Esophagus squamous epithelium (tissue), 4 donors: ENCODE data around the gene NOXA1.

Experiments
- POLR2A ChIP-seq, 4 donors: fragments of 450-650 bp; IDR thresholded peaks; one replicate each; pipeline ENCODE4 v1.6.1; 2017; ENCODE audit warnings: antibody characterized with exemption in 4 of 4, mild to moderate bottlenecking in 4 of 4, moderate library complexity in 3 of 4
- TF ChIP-seq, protein P1 (sequence below), 6 experiments: fragments of 450-650 bp in 4 of 6; fragments of 200-600 bp in 2 of 6; sonication (generic) in 2 of 6; IDR thresholded peaks; one replicate each; pipeline ENCODE4 v1.5.1; 2016 to 2019; ENCODE audit warnings: antibody characterized with exemption in 6 of 6, mild to moderate bottlenecking in 4 of 6, moderate library complexity in 4 of 6

- TF ChIP-seq, protein P1, sequence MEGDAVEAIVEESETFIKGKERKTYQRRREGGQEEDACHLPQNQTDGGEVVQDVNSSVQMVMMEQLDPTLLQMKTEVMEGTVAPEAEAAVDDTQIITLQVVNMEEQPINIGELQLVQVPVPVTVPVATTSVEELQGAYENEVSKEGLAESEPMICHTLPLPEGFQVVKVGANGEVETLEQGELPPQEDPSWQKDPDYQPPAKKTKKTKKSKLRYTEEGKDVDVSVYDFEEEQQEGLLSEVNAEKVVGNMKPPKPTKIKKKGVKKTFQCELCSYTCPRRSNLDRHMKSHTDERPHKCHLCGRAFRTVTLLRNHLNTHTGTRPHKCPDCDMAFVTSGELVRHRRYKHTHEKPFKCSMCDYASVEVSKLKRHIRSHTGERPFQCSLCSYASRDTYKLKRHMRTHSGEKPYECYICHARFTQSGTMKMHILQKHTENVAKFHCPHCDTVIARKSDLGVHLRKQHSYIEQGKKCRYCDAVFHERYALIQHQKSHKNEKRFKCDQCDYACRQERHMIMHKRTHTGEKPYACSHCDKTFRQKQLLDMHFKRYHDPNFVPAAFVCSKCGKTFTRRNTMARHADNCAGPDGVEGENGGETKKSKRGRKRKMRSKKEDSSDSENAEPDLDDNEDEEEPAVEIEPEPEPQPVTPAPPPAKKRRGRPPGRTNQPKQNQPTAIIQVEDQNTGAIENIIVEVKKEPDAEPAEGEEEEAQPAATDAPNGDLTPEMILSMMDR (IDR thresholded peaks at IDR 0.05), result no peak
- no peak for TF ChIP-seq POLR2A (IDR thresholded peaks at IDR 0.05)
These were observed 36.6 kb downstream of the NOXA1 start for GRCh38 chr9:137459601-137460362.
